Fibroblast of pulmonary artery (primary cell): ENCODE measurements around the gene DEXI.

ENCODE experiments used
- DNase-seq: peaks from one replicate; pipeline ENCODE4 v3.0.0-alpha.2; 2010; ENCODE audit warnings: low read depth
- H3K4me3 ChIP-seq: replicated peaks from 2 replicates; pipeline ENCODE4 v1.5.1; 2011; ENCODE audit warnings: low read depth, mild to moderate bottlenecking, control low read depth, low read length, moderate library complexity
- CTCF ChIP-seq: IDR thresholded peaks from 2 replicates; pipeline ENCODE4 v1.5.1; 2011; ENCODE audit warnings: mild to moderate bottlenecking, control low read depth, low read length, inconsistent platforms; ENCODE audit errors: missing control alignments

DEXI gene

GRCh38 chr16:10906914-10907756 lies 35.1 kb downstream of the DEXI start:
- TF ChIP-seq CTCF = no peak
- no peak overlapping the region for H3K4me3 ChIP-seq
- no peak for DNase-seq

- no peak overlapping the region for H3K4me3 ChIP-seq
- no peak for TF ChIP-seq CTCF
- DNase-seq = no peak
Measured at GRCh38 chr16:10906482-10906881, 35.8 kb downstream of the DEXI start.

GRCh38 chr16:10902999-10903398 lies 39.3 kb downstream of the DEXI start:
- no peak for TF ChIP-seq CTCF

GRCh38 chr16:10897134-10897533 lies 45.1 kb downstream of the DEXI start:
- no peak for DNase-seq
- no peak for TF ChIP-seq CTCF
- no peak overlapping the region for H3K4me3 ChIP-seq

More at GRCh38 chr16:10902999-10903398, 39.3 kb downstream of the DEXI start:
- H3K4me3 ChIP-seq = no peak overlapping the region
- DNase-seq = no peak

- no peak for TF ChIP-seq CTCF
- no peak for DNase-seq
- no peak overlapping the region for H3K4me3 ChIP-seq
Measured at GRCh38 chr16:10896723-10897122, 45.5 kb downstream of the DEXI start.

- no peak for TF ChIP-seq CTCF
- DNase-seq = no peak
- no peak overlapping the region for H3K4me3 ChIP-seq
Measured at GRCh38 chr16:10896165-10896564, 46.1 kb downstream of the DEXI start.
